Activated T-helper 1 cell treated with anti-CD3 and anti-CD28 coated beads, Interleukin-12 subunit alpha, Interleukin-12 subunit beta, Interleukin-2, Interleukin-4 antibody, amounts not matched to agents 30 ng/mL and 10 ng/mL and 1 ng/mL, durations not matched to agents 14 hours and 24 hours and 36 hours (primary cell): ENCODE data around the gene ASB16. TPM values are rescaled to one million over a fixed set of nuclear protein-coding genes. Genes with fewer than 3 reads are reported as not detected.
"Not testable (repeated sequence)": the region's sequence is repeated elsewhere in the genome, so short reads cannot be mapped to it uniquely, and the experiment has no call there.

ENCODE experiments used
- DNase-seq: peaks from one replicate; pipeline ENCODE4 v3.0.0; 2021; ENCODE audit warnings: low spot score
- H3K27ac Mint-ChIP-seq: one replicate; pipeline ENCODE4 v1.8.0; 2021; ENCODE audit warnings: mild to moderate bottlenecking, mixed read lengths
- H3K27me3 Mint-ChIP-seq: one replicate; pipeline ENCODE4 v1.8.0; 2022; ENCODE audit warnings: mild to moderate bottlenecking, moderate library complexity, mixed read lengths; ENCODE audit not compliant: insufficient read depth
- H3K36me3 Mint-ChIP-seq: one replicate; pipeline ENCODE4 v1.8.0; 2021; ENCODE audit warnings: low read depth, mixed read lengths
- H3K4me1 Mint-ChIP-seq: one replicate; pipeline ENCODE4 v1.8.0; 2021; ENCODE audit warnings: low read depth, mixed read lengths
- H3K4me3 Mint-ChIP-seq: one replicate; pipeline ENCODE4 v1.8.0; 2021; ENCODE audit warnings: mild to moderate bottlenecking, moderate library complexity, mixed read lengths
- H3K9me3 Mint-ChIP-seq: one replicate; pipeline ENCODE4 v1.8.0; 2021; ENCODE audit warnings: mixed read lengths
- intact Hi-C: fragments of 100-400 bp; cut with micrococcal nuclease; formaldehyde crosslinking; loops from one replicate; pipeline ENCODE4 v1.15.1; 2024
- total RNA-seq: library from RNA; stranded (reverse); gene quantifications from 2 replicates; pipeline ENCODE4 v1.2.3, GENCODE V29; 2022

The ASB16 gene
- total RNA-seq, 1 donor from 2014 or later, result 0.31 TPM

GRCh38 chr17:44134752-44135568 is 35.5 kb upstream of the ASB16 start:
- no peaks in the 10 kb centered on the region for H3K36me3 Mint-ChIP-seq
- no peak overlapping the region for H3K27ac Mint-ChIP-seq
- no peaks in the 10 kb centered on the region for H3K9me3 Mint-ChIP-seq
- no peaks in the 10 kb centered on the region for H3K27me3 Mint-ChIP-seq
- H3K4me3 Mint-ChIP-seq, result no peak overlapping the region
- intact Hi-C loops, result no loop called here
- no peak for DNase-seq
- peaks cover 20% of the 10 kb centered on the region for H3K4me1 Mint-ChIP-seq

GRCh38 chr17:44137891-44138709 is 32.4 kb upstream of the ASB16 start:
- Mint-ChIP-seq H3K9me3 (no peaks in the 10 kb centered on the region), H3K4me1 (peaks cover 13% of the 10 kb centered on the region), H3K27ac (peak overlapping the region; percentile 81), H3K27me3 (no peaks in the 10 kb centered on the region), H3K36me3 (no peaks in the 10 kb centered on the region), H3K4me3 (peak overlapping the region; percentile 56)
- intact Hi-C loops, result loop anchor here (2.0 kb wide), 1 partner anchor 67 kb away; the partner anchor contains the start of gene G6PC3
- DNase-seq, result peak; percentile 43

GRCh38 chr17:44143921-44144320 is 26.6 kb upstream of the ASB16 start:
- not testable (repeated sequence) for DNase-seq, H3K27ac Mint-ChIP-seq, H3K4me1 Mint-ChIP-seq, H3K4me3 Mint-ChIP-seq, H3K9me3 Mint-ChIP-seq, H3K27me3 Mint-ChIP-seq
- intact Hi-C loops, result loop anchor here (5.0 kb wide), 1 partner anchor 137 kb away; no protein-coding TSS in a partner anchor
- H3K36me3 Mint-ChIP-seq, result peaks cover 19% of the 10 kb centered on the region

GRCh38 chr17:44144966-44145739 is 25.4 kb upstream of the ASB16 start:
- Mint-ChIP-seq H3K27me3 (no peaks in the 10 kb centered on the region), H3K36me3 (peaks cover 23% of the 10 kb centered on the region), H3K27ac (peak overlapping the region; percentile 24), H3K4me3 (no peak overlapping the region), H3K4me1 (peaks cover 11% of the 10 kb centered on the region), H3K9me3 (no peaks in the 10 kb centered on the region)
- intact Hi-C loops, result loop anchor here (5.0 kb wide), 1 partner anchor 138 kb away; no protein-coding TSS in a partner anchor
- no peak for DNase-seq

GRCh38 chr17:44146375-44147346 is 23.8 kb upstream of the ASB16 start:
- Mint-ChIP-seq H3K36me3 (peaks cover 26% of the 10 kb centered on the region), H3K9me3 (no peaks in the 10 kb centered on the region), H3K4me1 (peaks cover 15% of the 10 kb centered on the region), H3K4me3 (no peak overlapping the region), H3K27me3 (no peaks in the 10 kb centered on the region), H3K27ac (no peak overlapping the region)
- intact Hi-C loops, result no loop called here
- no peak for DNase-seq

- Mint-ChIP-seq H3K27me3 (no peaks in the 10 kb centered on the region), H3K4me1 (peaks cover 17% of the 10 kb centered on the region), H3K36me3 (peaks cover 27% of the 10 kb centered on the region), H3K4me3 (no peak overlapping the region), H3K27ac (no peak overlapping the region), H3K9me3 (no peaks in the 10 kb centered on the region)
- DNase-seq, result no peak
- intact Hi-C loops, result no loop called here
Observed at GRCh38 chr17:44147812-44148211, 22.7 kb upstream of the ASB16 start.

GRCh38 chr17:44149066-44149465 is 21.4 kb upstream of the ASB16 start:
- DNase-seq, H3K27ac Mint-ChIP-seq, H3K4me3 Mint-ChIP-seq, H3K9me3 Mint-ChIP-seq, intact Hi-C loops, H3K27me3 Mint-ChIP-seq: not testable (repeated sequence)
- H3K36me3 Mint-ChIP-seq, result peaks cover 29% of the 10 kb centered on the region
- peaks cover 20% of the 10 kb centered on the region for H3K4me1 Mint-ChIP-seq

GRCh38 chr17:44149750-44150329 is 20.7 kb upstream of the ASB16 start:
- Mint-ChIP-seq H3K9me3 (no peaks in the 10 kb centered on the region), H3K4me1 (peaks cover 20% of the 10 kb centered on the region), H3K27me3 (no peaks in the 10 kb centered on the region), H3K36me3 (peaks cover 29% of the 10 kb centered on the region), H3K4me3 (no peak overlapping the region), H3K27ac (no peak overlapping the region)
- intact Hi-C loops, result no loop called here
- no peak for DNase-seq

- no peaks in the 10 kb centered on the region for H3K9me3 Mint-ChIP-seq
- H3K4me3 Mint-ChIP-seq, result no peak overlapping the region
- peak overlapping the region; percentile 16 for H3K27ac Mint-ChIP-seq
- peaks cover 19% of the 10 kb centered on the region for H3K36me3 Mint-ChIP-seq
- intact Hi-C loops, result no loop called here
- no peak for DNase-seq
- no peaks in the 10 kb centered on the region for H3K27me3 Mint-ChIP-seq
- peaks cover 14% of the 10 kb centered on the region for H3K4me1 Mint-ChIP-seq
Observed at GRCh38 chr17:44152875-44153274, 17.6 kb upstream of the ASB16 start.

- H3K27me3 Mint-ChIP-seq, result no peaks in the 10 kb centered on the region
- peaks cover 16% of the 10 kb centered on the region for H3K36me3 Mint-ChIP-seq
- intact Hi-C loops, result no loop called here
- DNase-seq, result no peak
- H3K9me3 Mint-ChIP-seq, result no peaks in the 10 kb centered on the region
- peaks cover 10% of the 10 kb centered on the region for H3K4me1 Mint-ChIP-seq
- H3K4me3 Mint-ChIP-seq, result no peak overlapping the region
- H3K27ac Mint-ChIP-seq, result no peak overlapping the region
Observed at GRCh38 chr17:44155488-44155887, 15.0 kb upstream of the ASB16 start.

- intact Hi-C loops, result no loop called here
- no peaks in the 10 kb centered on the region for H3K27me3 Mint-ChIP-seq
- H3K4me1 Mint-ChIP-seq, result no peaks in the 10 kb centered on the region
- no peak overlapping the region for H3K4me3 Mint-ChIP-seq
- DNase-seq, result no peak
- H3K36me3 Mint-ChIP-seq, result peaks cover 15% of the 10 kb centered on the region
- H3K27ac Mint-ChIP-seq, result no peak overlapping the region
- no peaks in the 10 kb centered on the region for H3K9me3 Mint-ChIP-seq
Observed at GRCh38 chr17:44159519-44160210, 10.8 kb upstream of the ASB16 start.
